AG09319 (cell line): ENCODE data around the gene PEX26.
"Not testable (repeated sequence)": the region's sequence is repeated elsewhere in the genome, so short reads cannot be mapped to it uniquely, and the experiment has no call there.

Experiments
- DNase-seq: peaks from one replicate; pipeline ENCODE4 v3.0.0-alpha.2; 2010; ENCODE audit warnings: low read depth; ENCODE audit errors: extremely low read depth
- CTCF ChIP-seq: IDR thresholded peaks from 2 replicates; pipeline ENCODE4 v1.5.1; 2011; ENCODE audit warnings: low read depth, mild to moderate bottlenecking, inconsistent platforms, low read length, moderate library complexity

The PEX26 gene

GRCh38 chr22:18136563-18137320, 59.0 kb downstream of the PEX26 start:
- no peak for TF ChIP-seq CTCF
- no peak for DNase-seq

- DNase-seq: not testable (repeated sequence)
Measured at GRCh38 chr22:18141004-18141403, 63.2 kb downstream of the PEX26 start.

GRCh38 chr22:18144105-18144504, 66.3 kb downstream of the PEX26 start:
- DNase-seq: no peak
- TF ChIP-seq CTCF: no peak

GRCh38 chr22:18145676-18146388, 68.0 kb downstream of the PEX26 start:
- no peak for DNase-seq
- TF ChIP-seq CTCF: no peak

- TF ChIP-seq CTCF: no peak
Measured at GRCh38 chr22:18146389-18146753, 68.6 kb downstream of the PEX26 start.

GRCh38 chr22:18147791-18148190, 70.0 kb downstream of the PEX26 start:
- DNase-seq: no peak
- no peak for TF ChIP-seq CTCF

More at GRCh38 chr22:18146389-18146753, 68.6 kb downstream of the PEX26 start:
- no peak for DNase-seq

- no peak for DNase-seq
- TF ChIP-seq CTCF: no peak
Measured at GRCh38 chr22:18148293-18148965, 70.6 kb downstream of the PEX26 start.
